H1 (cell line): ENCODE data around the gene MRPS9. TPM values are rescaled to one million over a fixed set of nuclear protein-coding genes. Genes with fewer than 3 reads are reported as not detected.

Source experiments
- CTCF ChIA-PET: fragments of 300-600 bp; sonication (Branson Sonifier 250); formaldehyde crosslinking; loops from one replicate; lab custom pipeline; 2021; ENCODE audit not compliant: partially characterized antibody; lab: Charles Lee
- POLR2A ChIA-PET: fragments of 300-600 bp; sonication (Branson Sonifier 250); formaldehyde crosslinking; loops from one replicate; lab custom pipeline; 2021; ENCODE audit warnings: inconsistent platforms; ENCODE audit not compliant: partially characterized antibody; lab: Charles Lee
- DNase-seq, 2 experiments: peaks; one replicate each; pipeline versions ENCODE4 v3.0.0 to v3.0.0-alpha.2; 2010 to 2022; ENCODE audit warnings: low spot score in 2 of 2, low read depth in 1 of 2, mixed read lengths in 1 of 2
- FAIRE-seq: peaks from 2 replicates; lab custom pipeline; 2011; peaks lifted over from hg19 to GRCh38; lab: Jason Lieb, UNC
- H2AFZ ChIP-seq: 2 replicates; pipeline ENCODE4 v1.8.1; 2012; ENCODE audit warnings: low read length, inconsistent platforms
- H2AK5ac ChIP-seq: 2 replicates; pipeline ENCODE4 v1.6.1; 2013; ENCODE audit warnings: low read depth, low read length
- H2BK120ac ChIP-seq: replicated peaks from 2 replicates; pipeline ENCODE3; 2013; ENCODE audit warnings: low read depth, low read length, inconsistent platforms
- H2BK12ac ChIP-seq: 2 replicates; pipeline ENCODE4 v1.6.1; 2013; ENCODE audit warnings: low read depth, low read length
- H2BK15ac ChIP-seq: 2 replicates; pipeline ENCODE4 v1.6.1; 2013; ENCODE audit warnings: low read length
- H2BK20ac ChIP-seq: 2 replicates; pipeline ENCODE4 v1.6.1; 2013; ENCODE audit warnings: low read length
- H2BK5ac ChIP-seq: 2 replicates; pipeline ENCODE4 v1.6.1; 2013; ENCODE audit warnings: low read depth, low read length
- H3K14ac ChIP-seq: 2 replicates; pipeline ENCODE4 v1.6.1; 2013; ENCODE audit warnings: inconsistent platforms; ENCODE audit not compliant: insufficient read length
- H3K18ac ChIP-seq: 2 replicates; pipeline ENCODE4 v1.6.1; 2013; ENCODE audit warnings: low read length; ENCODE audit errors: extremely low read depth
- H3K23ac ChIP-seq: 2 replicates; pipeline ENCODE4 v1.6.1; 2013; ENCODE audit warnings: inconsistent platforms; ENCODE audit not compliant: insufficient read length
- H3K23me2 ChIP-seq: 2 replicates; pipeline ENCODE4 v1.6.1; 2013; ENCODE audit warnings: low read depth, low read length
- H3K27ac ChIP-seq: 2 replicates; pipeline ENCODE4 v1.6.1; 2011; ENCODE audit warnings: low read depth, low read length, inconsistent platforms
- H3K27me3 ChIP-seq, 4 experiments: replicated peaks in 1 of 4; 1 replicate in 1 of 4; 2 replicates in 3 of 4; pipeline versions ENCODE4 v1.6.1 to v1.8.1; 2011 to 2013; ENCODE audit warnings: low read length in 3 of 4, mild to moderate bottlenecking in 3 of 4, inconsistent platforms in 2 of 4, mixed read lengths in 2 of 4, moderate library complexity in 1 of 4; ENCODE audit not compliant: control insufficient read depth in 3 of 4, insufficient read depth in 3 of 4; ENCODE audit errors: extremely low read depth in 1 of 4
- H3K36me3 ChIP-seq, 4 experiments: 2 replicates each; pipeline versions ENCODE4 v1.6.1 to v1.8.1; 2011 to 2013; ENCODE audit warnings: mild to moderate bottlenecking in 4 of 4, low read length in 3 of 4, moderate library complexity in 2 of 4, control low read depth in 1 of 4, inconsistent platforms in 1 of 4; ENCODE audit not compliant: insufficient read depth in 4 of 4, control insufficient read depth in 2 of 4
- H3K4ac ChIP-seq: replicated peaks from 2 replicates; pipeline ENCODE3; 2013; ENCODE audit warnings: low read length, low read depth, mixed read lengths, inconsistent platforms; ENCODE audit not compliant: insufficient read length
- H3K4me1 ChIP-seq, 4 experiments: replicated peaks in 1 of 4; 1 replicate in 1 of 4; 2 replicates in 3 of 4; pipeline versions ENCODE4 v1.6.1 to v1.8.1; 2011 to 2013; ENCODE audit warnings: low read length in 3 of 4, inconsistent platforms in 2 of 4, mixed read lengths in 1 of 4; ENCODE audit not compliant: insufficient read depth in 4 of 4, control insufficient read depth in 3 of 4
- H3K4me2 ChIP-seq, 2 experiments: 2 replicates each; pipeline versions ENCODE4 v1.6.1 to v1.8.1; 2011 to 2013; ENCODE audit warnings: low read depth in 2 of 2, low read length in 2 of 2, control low read depth in 1 of 2, inconsistent platforms in 1 of 2, mild to moderate bottlenecking in 1 of 2; ENCODE audit not compliant: insufficient read depth in 1 of 2
- H3K4me3 ChIP-seq, 4 experiments: fragments of 200-600, 300-600 bp in 1 of 4; sonication (generic), shearing (Covaris generic), sonication (Bioruptor Twin) in 1 of 4; 2 replicates each; pipeline versions ENCODE4 v1.5.1 to v1.8.1; 2011 to 2016; ENCODE audit warnings: low read length in 4 of 4, low read depth in 3 of 4, control low read depth in 2 of 4, inconsistent platforms in 2 of 4, mild to moderate bottlenecking in 2 of 4, mixed read lengths in 1 of 4, moderate library complexity in 1 of 4; ENCODE audit not compliant: insufficient read depth in 2 of 4; ENCODE audit errors: extremely low read depth in 1 of 4
- H3K56ac ChIP-seq: replicated peaks from 2 replicates; pipeline ENCODE3; 2013; ENCODE audit warnings: low read depth, mild to moderate bottlenecking, mixed read lengths, low read length, inconsistent platforms; ENCODE audit not compliant: insufficient read length
- H3K79me1 ChIP-seq: 2 replicates; pipeline ENCODE4 v1.6.1; 2013; ENCODE audit warnings: low read depth, low read length, control low read depth
- H3K79me2 ChIP-seq, 2 experiments: 2 replicates each; pipeline versions ENCODE4 v1.6.1 to v1.8.1; 2012 to 2013; ENCODE audit warnings: low read length in 2 of 2, mild to moderate bottlenecking in 2 of 2, inconsistent platforms in 1 of 2; ENCODE audit not compliant: insufficient read depth in 2 of 2, control insufficient read depth in 1 of 2
- H3K9ac ChIP-seq, 4 experiments: replicated peaks in 1 of 4; 1 replicate in 1 of 4; 2 replicates in 3 of 4; pipeline versions ENCODE4 v1.6.1 to v1.8.1; 2011 to 2013; ENCODE audit warnings: low read depth in 3 of 4, low read length in 3 of 4, control low read depth in 2 of 4, mild to moderate bottlenecking in 2 of 4, moderate library complexity in 2 of 4, inconsistent platforms in 1 of 4; ENCODE audit errors: extremely low read depth in 1 of 4
- H3K9me3 ChIP-seq, 2 experiments: 2 replicates each; pipeline versions ENCODE4 v1.6.1 to v1.8.1; 2012 to 2013; ENCODE audit warnings: mild to moderate bottlenecking in 2 of 2, moderate library complexity in 2 of 2, control low read depth in 1 of 2, inconsistent platforms in 1 of 2, low read depth in 1 of 2, low read length in 1 of 2, mixed read lengths in 1 of 2; ENCODE audit not compliant: insufficient read depth in 2 of 2
- H4K20me1 ChIP-seq, 2 experiments: replicated peaks in 1 of 2; 2 replicates each; pipeline versions ENCODE3 to v1.8.1; 2011 to 2013; ENCODE audit warnings: inconsistent platforms in 2 of 2, low read length in 2 of 2, mild to moderate bottlenecking in 1 of 2; ENCODE audit not compliant: insufficient read depth in 2 of 2, control insufficient read depth in 1 of 2
- H4K5ac ChIP-seq: 2 replicates; pipeline ENCODE4 v1.6.1; 2013; ENCODE audit warnings: low read length, low read depth, mixed read lengths, inconsistent platforms; ENCODE audit not compliant: insufficient read length
- H4K8ac ChIP-seq: 2 replicates; pipeline ENCODE4 v1.8.0; 2013; ENCODE audit warnings: mild to moderate bottlenecking, moderate library complexity, low read length, inconsistent platforms; ENCODE audit not compliant: insufficient read depth; ENCODE audit errors: extremely low read depth
- H4K91ac ChIP-seq: replicated peaks from 2 replicates; pipeline ENCODE3; 2013; ENCODE audit warnings: low read length, mixed read lengths, inconsistent platforms; ENCODE audit not compliant: insufficient read length
- CEBPB ChIP-seq: IDR thresholded peaks from 2 replicates; pipeline ENCODE4 v1.6.1; 2012; ENCODE audit warnings: low read depth, low read length
- FOSL1 ChIP-seq: IDR thresholded peaks from 2 replicates; pipeline ENCODE4 v1.6.1; 2011; ENCODE audit warnings: mild to moderate bottlenecking, low read depth, low read length, moderate library complexity; ENCODE audit not compliant: insufficient read depth
- NRF1 ChIP-seq: IDR thresholded peaks from 2 replicates; pipeline ENCODE4 v1.6.1; 2011; ENCODE audit warnings: mild to moderate bottlenecking, low read depth, low read length, improper control_type of control experiment
- POU5F1 ChIP-seq: IDR thresholded peaks from 2 replicates; pipeline ENCODE4 v1.6.1; 2011; ENCODE audit warnings: low read depth, mild to moderate bottlenecking, low read length, moderate library complexity
- RNF2 ChIP-seq: fragments of 200-900, 300-1000 bp; sonication (generic); IDR thresholded peaks from 2 replicates; pipeline ENCODE4 v1.7.1; 2016; ENCODE audit warnings: borderline replicate concordance, low read depth, mild to moderate bottlenecking, antibody characterized with exemption, low read length; ENCODE audit not compliant: poor library complexity, severe bottlenecking; ENCODE audit errors: missing control alignments
- SIRT6 ChIP-seq: IDR thresholded peaks from one replicate; pipeline ENCODE4 v1.7.1; 2012; ENCODE audit warnings: low read length, inconsistent platforms
- WGBS, 2 experiments: shearing (Covaris generic) in 1 of 2; methylation state at CpG; one replicate each; pipeline versions ENCODE4 v1.1.6 to v1.1.7; 2013 to 2015; ENCODE audit warnings: low lambda C conversion rate in 2 of 2, mixed read lengths in 2 of 2, inconsistent platforms in 1 of 2, low coverage in 1 of 2, missing lambda C conversion rate in 1 of 2; ENCODE audit not compliant: insufficient replicate concordance in 2 of 2, insufficient coverage in 1 of 2, insufficient read length in 1 of 2; ENCODE audit errors: extremely low coverage in 1 of 2, missing lambda C conversion rate in 1 of 2; 5-methylcytosine and 5-hydroxymethylcytosine counted together
- polyA plus RNA-seq, 7 experiments: library from polyadenylated mRNA; depleted of rRNA in 3 of 7; stranded (reverse) in 5 of 7; unstranded in 2 of 7; fragments of >200 nt in 5 of 7; fragments of 200-250 nt in 2 of 7; gene quantifications; 1 replicate in 5 of 7; 2 replicates in 1 of 7; 4 replicates in 1 of 7; pipeline versions ENCODE4 v1.2.1 to v1.2.3, GENCODE V29; 2011 to 2013; ENCODE audit warnings: missing spikeins in 2 of 7, mixed read lengths in 2 of 7
- total RNA-seq: library from RNA; stranded (reverse); fragmentation: NEBNext Ultra II Directional; extraction: Animal tissue kit (Norgen Biotek cat#: 25700); gene quantifications from 2 replicates; pipeline ENCODE4 v1.2.1, GENCODE V29; 2021

Gene MRPS9
- total and polyA plus RNA-seq, 2 of the 8 experiments (the other 6 are each of a cell fraction or from before 2014, with no cell fraction given) = 36.2 to 71.0 TPM

DNA sequence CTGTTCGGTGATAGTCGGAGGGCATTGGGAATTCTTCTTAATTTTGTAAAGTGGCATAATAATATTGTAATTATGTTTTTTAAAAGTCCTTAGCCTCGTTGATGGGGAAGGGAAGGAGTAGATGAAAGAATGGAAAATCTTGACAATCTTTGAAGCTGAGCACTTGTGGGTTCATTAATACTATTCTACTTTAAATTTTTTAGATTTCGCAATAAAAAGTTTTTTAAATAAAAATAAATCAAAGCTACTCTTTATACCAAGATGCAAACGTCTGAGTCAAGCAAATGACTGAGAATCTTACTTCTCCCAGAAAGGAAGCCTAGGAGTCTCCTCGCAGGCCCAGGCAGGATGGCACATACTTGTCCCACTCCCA lies 105.2 kb downstream of the MRPS9 start:
- no peak overlapping the region for H2BK15ac ChIP-seq
- H4K20me1 ChIP-seq = no peaks in the 10 kb centered on the region
- no peaks in the 10 kb centered on the region for H3K9me3 ChIP-seq
- H3K56ac ChIP-seq = no peak overlapping the region
- 77% methylated on average over 6 of the region's 6 CpGs; no CpG with 5 or more reads in 1 of the 2 experiments for WGBS, 2 experiments
- POLR2A ChIA-PET = no interaction called here
- H3K18ac ChIP-seq = 0 out of 2 replicates have a peak overlapping the region, but pooled peaks have one; percentile 24
- peak overlapping the region; percentile 61 to 78 (median 72); a peak in 7 of 8 replicates for H3K4me3 ChIP-seq
- no peaks in the 10 kb centered on the region for H3K36me3 ChIP-seq
- H2AK5ac ChIP-seq = no peak overlapping the region
- no peak overlapping the region for H3K27ac ChIP-seq
- H4K91ac ChIP-seq = no peak overlapping the region
- H3K4me1 ChIP-seq = peaks cover 0 to 5% (median 2%) of the 10 kb centered on the region in 4 experiments; a peak in 3 of 7 replicates
- CTCF ChIA-PET = interaction anchor here (0.8 to 7.6 kb wide), 10 partner anchors 12 to 95 kb away, joined by 3 to 65 read pairs (median 5); no protein-coding TSS in a partner anchor
- peak overlapping the region; percentile 93; the same call in 1 of the 2 replicates for H2AFZ ChIP-seq
- H3K9ac ChIP-seq = no peak overlapping the region
- H3K23ac ChIP-seq = no peak overlapping the region
- FAIRE-seq = no peak
- H2BK5ac ChIP-seq = peak overlapping the region; percentile 54; the same call in 1 of the 2 replicates
- H3K4ac ChIP-seq = no peak overlapping the region
- H4K8ac ChIP-seq = peak overlapping the region; percentile 92; the same call in 1 of the 2 replicates
- H3K79me1 ChIP-seq = no peaks in the 10 kb centered on the region
- H2BK12ac ChIP-seq = no peak overlapping the region
- H3K27me3 ChIP-seq = peaks cover 0 to 3% (median 0%) of the 10 kb centered on the region in 4 experiments; a peak in 1 of 7 replicates
- H2BK20ac ChIP-seq = no peak overlapping the region
- peak overlapping the region; percentile 53 to 72 for H3K4me2 ChIP-seq
- H3K14ac ChIP-seq = no peak overlapping the region
- no peaks in the 10 kb centered on the region; the same call in 1 of the 2 replicates for H3K23me2 ChIP-seq
- no peaks in the 10 kb centered on the region for H3K79me2 ChIP-seq
- DNase-seq = no peak
- H4K5ac ChIP-seq = no peak overlapping the region
- H2BK120ac ChIP-seq = no peak overlapping the region
- TF ChIP-seq RNF2 = no peak
- no peak for TF ChIP-seq SIRT6
- no peak for TF ChIP-seq NRF1
- TF ChIP-seq FOSL1 = no peak
- peak; percentile 32; the same call in 1 of the 2 replicates for TF ChIP-seq CEBPB
- TF ChIP-seq POU5F1 = no peak
